Stimulated activated CD4-positive, alpha-beta T cell treated with anti-CD3 and anti-CD28 coated beads, Interleukin-2, amount 100 ng/mL, for 48 hours (primary cell): ENCODE measurements around the gene MAJIN.

Source experiments
- DNase-seq, 2 donors: peaks; one replicate each; pipeline ENCODE4 v3.0.0-alpha.2; 2020

Gene MAJIN

DNA sequence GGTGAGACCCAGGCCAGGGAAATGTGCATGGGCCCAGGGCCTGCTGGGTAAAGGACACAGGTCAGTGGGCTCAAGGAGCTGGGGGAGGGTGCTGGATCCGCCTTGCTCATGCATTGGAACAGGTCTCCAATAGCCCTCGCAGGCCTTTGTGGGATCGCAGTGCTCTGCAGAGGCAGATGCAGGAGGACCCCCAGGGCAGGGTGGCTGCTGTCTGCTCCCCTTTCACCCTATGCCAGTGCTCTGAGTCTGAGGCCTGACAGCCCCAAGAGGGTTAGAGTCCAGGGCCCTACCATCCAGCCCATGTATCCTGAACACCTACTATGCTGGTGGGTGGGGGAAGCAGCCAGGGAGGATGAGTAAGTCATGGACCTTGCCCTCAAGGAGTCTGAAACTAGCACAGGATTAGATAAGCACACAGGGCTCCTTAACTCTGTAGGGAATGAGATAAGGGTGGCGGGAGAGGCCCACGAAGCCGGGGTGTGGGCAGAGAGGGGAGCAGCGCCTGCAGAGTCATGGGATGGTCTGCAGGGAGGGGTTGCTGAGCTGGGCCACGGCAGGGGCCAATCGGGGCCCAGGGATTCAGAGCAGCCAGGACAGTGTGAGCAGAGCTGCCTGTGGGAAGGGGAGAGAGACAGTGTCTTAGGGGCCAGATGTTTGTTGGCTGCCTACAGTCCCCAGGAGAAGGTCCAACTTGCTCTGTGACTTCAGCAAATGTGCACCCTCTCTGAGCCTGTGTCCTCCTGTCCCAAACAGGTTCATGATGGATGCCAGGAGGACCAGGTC lies 83.0 kb downstream of the MAJIN start:
- no peak for DNase-seq

- no peak for DNase-seq
Observed at GRCh38 chr11:64888406-64888728, 83.5 kb downstream of the MAJIN start.
